GM12878 (cell line): Measurements from ENCODE around the gene MYO15A. TPM values are rescaled to one million over a fixed set of nuclear protein-coding genes. Genes with fewer than 3 reads are reported as not detected.

Experiments
- ATAC-seq: fragments of 200-7000 bp; cut with Tn5 transposase; 3 replicates; pipeline ENCODE4 v1.9.1; 2020; ENCODE audit warnings: mild to moderate bottlenecking, moderate library complexity
- BruUV-seq: library from RNA; stranded (reverse); fragments of 400-500 nt; replicated peaks from 2 replicates; lab custom pipeline; 2021; lab: Mats Ljungman, UMichigan
- CTCF ChIA-PET: fragments of 300-600 bp; sonication (Branson Sonifier 250); formaldehyde crosslinking; extraction: SDS; loops from one replicate; lab custom pipeline; 2021; ENCODE audit warnings: inconsistent platforms; lab: Yijun Ruan, JAX
- POLR2A ChIA-PET: fragments of 350-600 bp; formaldehyde crosslinking; extraction: SDS; loops from one replicate; lab custom pipeline; 2021; ENCODE audit warnings: inconsistent platforms; lab: Charles Lee
- RAD21 ChIA-PET: fragments of 300-600 bp; sonication (Branson Sonifier 250); formaldehyde crosslinking; loops from one replicate; lab custom pipeline; 2023; ENCODE audit warnings: antibody characterized with exemption; ENCODE audit not compliant: unreplicated experiment; lab: Charles Lee
- SMC1A ChIA-PET: fragments of 300-600 bp; sonication (Branson Sonifier 250); formaldehyde crosslinking; loops from one replicate; lab custom pipeline; 2023; ENCODE audit not compliant: unreplicated experiment, uncharacterized antibody; lab: Charles Lee
- DNase-seq: peaks from one replicate; pipeline ENCODE4 v3.0.0-alpha.2; 2011; ENCODE audit warnings: low read depth, low spot score
- FAIRE-seq: peaks from 3 replicates; lab custom pipeline; 2011; peaks lifted over from hg19 to GRCh38; lab: Jason Lieb, UNC
- H2AFZ ChIP-seq: 2 replicates; pipeline ENCODE4 v1.6.0; 2011; ENCODE audit warnings: low read depth, low read length, control low read depth; ENCODE audit not compliant: control insufficient read depth
- H3K27ac ChIP-seq: 2 replicates; pipeline ENCODE4 v1.5.1; 2011; ENCODE audit warnings: control low read depth; ENCODE audit not compliant: control insufficient read depth, insufficient read depth
- H3K27me3 ChIP-seq, 2 experiments: replicated peaks in 1 of 2; 2 replicates each; pipeline versions ENCODE4 v1.6.0 to v1.6.1; 2011; ENCODE audit warnings: low read length in 1 of 2; ENCODE audit not compliant: control insufficient read depth in 2 of 2, insufficient read depth in 2 of 2
- H3K36me3 ChIP-seq, 2 experiments: 2 replicates each; pipeline ENCODE4 v1.5.1; 2011; ENCODE audit warnings: low read length in 1 of 2; ENCODE audit not compliant: control insufficient read depth in 2 of 2, insufficient read depth in 2 of 2
- H3K4me1 ChIP-seq: 2 replicates; pipeline ENCODE4 v1.6.1; 2011; ENCODE audit warnings: mild to moderate bottlenecking, low read length, moderate library complexity, mixed read lengths; ENCODE audit not compliant: control insufficient read depth, insufficient read depth
- H3K4me2 ChIP-seq: 2 replicates; pipeline ENCODE4 v1.6.0; 2011; ENCODE audit warnings: control low read depth; ENCODE audit not compliant: control insufficient read depth, insufficient read depth
- H3K4me3 ChIP-seq: fragments of 200-600 bp; sonication (generic); 2 replicates; pipeline ENCODE4 v1.5.1; 2016
- H3K79me2 ChIP-seq: 2 replicates; pipeline ENCODE4 v1.6.0; 2011; ENCODE audit warnings: low read length; ENCODE audit not compliant: control insufficient read depth, insufficient read depth
- H3K9ac ChIP-seq: 2 replicates; pipeline ENCODE4 v1.8.0; 2011; ENCODE audit warnings: low read length, control low read depth, mixed read lengths; ENCODE audit not compliant: control insufficient read depth, insufficient read depth
- H3K9me3 ChIP-seq: replicated peaks from 3 replicates; pipeline ENCODE4 v1.5.1; 2011; ENCODE audit warnings: mild to moderate bottlenecking, low read length; ENCODE audit not compliant: control insufficient read depth, insufficient read depth
- H4K20me1 ChIP-seq: 2 replicates; pipeline ENCODE4 v1.6.0; 2011; ENCODE audit not compliant: control insufficient read depth, insufficient read depth
- HDAC2 ChIP-seq: fragments of 200-600 bp; sonication (generic); IDR thresholded peaks from 2 replicates; pipeline ENCODE4 v1.6.1; 2017
- IKZF1 ChIP-seq: fragments of 450-650 bp; conservative IDR thresholded peaks from 2 replicates; pipeline ENCODE4 v1.6.1; 2017; ENCODE audit warnings: antibody characterized with exemption, mild to moderate bottlenecking
- IRF5 ChIP-seq: fragments of 450-650 bp; IDR thresholded peaks from 2 replicates; pipeline ENCODE4 v1.6.1; 2017; ENCODE audit warnings: borderline replicate concordance
- RAD21 ChIP-seq: IDR thresholded peaks from 2 replicates; pipeline ENCODE4 v1.6.1; 2011; ENCODE audit warnings: mild to moderate bottlenecking, low read depth, low read length, moderate library complexity; ENCODE audit not compliant: insufficient read depth
- RAD51 ChIP-seq: fragments of 450-650 bp; IDR thresholded peaks from 2 replicates; pipeline ENCODE4 v1.6.1; 2016; ENCODE audit warnings: moderate library complexity, mild to moderate bottlenecking, inconsistent platforms
- SMAD5 ChIP-seq: IDR thresholded peaks from 2 replicates; pipeline ENCODE4 v1.6.1; 2016; ENCODE audit warnings: antibody characterized with exemption, low read depth
- TBL1XR1 ChIP-seq: IDR thresholded peaks from 2 replicates; pipeline ENCODE4 v1.6.1; 2012; ENCODE audit warnings: low read depth, low read length, improper control_type of control experiment
- YY1 ChIP-seq: IDR thresholded peaks from 2 replicates; pipeline ENCODE4 v1.6.1; 2011; ENCODE audit warnings: low read depth, mild to moderate bottlenecking, low read length
- WGBS: methylation state at CpG from one replicate; pipeline ENCODE4 v1.1.6; 2016; ENCODE audit warnings: low lambda C conversion rate; ENCODE audit not compliant: insufficient replicate concordance, insufficient coverage; ENCODE audit errors: missing lambda C conversion rate; 5-methylcytosine and 5-hydroxymethylcytosine counted together
- in situ Hi-C: fragments of 300-500 bp; cut with MboI; formaldehyde crosslinking; loops from 9 replicates; pipeline ENCODE4 v1.14.3; 2018; ENCODE audit warnings: mixed read lengths
- intact Hi-C: fragments of 100-400 bp; cut with micrococcal nuclease; formaldehyde crosslinking; loops from one replicate; pipeline ENCODE4 v1.14.2; 2022; ENCODE audit not compliant: unreplicated experiment
- polyA plus RNA-seq, 11 experiments: library from polyadenylated mRNA; depleted of rRNA in 4 of 11; unstranded in 6 of 11; stranded (reverse) in 5 of 11; fragments of >200 nt; fragmentation: Nextera tagmentation in 4 of 11; fragmentation: Illumina TruSeq in 1 of 11; extraction: Ambion mirVana in 4 of 11; extraction: Trizol in 1 of 11; gene quantifications; 1 replicate in 1 of 11; 2 replicates in 10 of 11; pipeline versions ENCODE4 v1.2.1 to v1.2.3, GENCODE V29; 2011 to 2016; ENCODE audit warnings: inconsistent platforms in 2 of 11, missing spikeins in 2 of 11, low read depth in 1 of 11
- total RNA-seq, 4 experiments: library from RNA; depleted of rRNA in 3 of 4; stranded (reverse); fragments of >200 nt in 3 of 4; fragmentation: Illumina TruSeq in 1 of 4; extraction: Trizol in 1 of 4; gene quantifications; 2 replicates each; pipeline versions ENCODE4 v1.2.1 to v1.2.3, GENCODE V29; 2013 to 2021
- TF ChIP-seq, protein P1 (sequence below): fragments of 450-650 bp; IDR thresholded peaks from 2 replicates; pipeline ENCODE4 v1.6.1; 2016; ENCODE audit warnings: mild to moderate bottlenecking
- TF ChIP-seq, protein P2 (sequence below): fragments of 450-650 bp; formaldehyde crosslinking; IDR thresholded peaks from 2 replicates; pipeline ENCODE4 v1.4.0; 2020; ENCODE audit warnings: mild to moderate bottlenecking, moderate library complexity
- TF ChIP-seq, protein P3 (sequence below): fragments of 450-650 bp; IDR thresholded peaks from 2 replicates; pipeline ENCODE4 v1.6.1; 2017; ENCODE audit warnings: mild to moderate bottlenecking

MYO15A gene
- total and polyA plus RNA-seq, 10 of the 15 experiments (the other 5 are each of a cell fraction or from before 2014, with no cell fraction given), result 0.03 to 0.77 (median 0.21) TPM; not detected in 4

DNA sequence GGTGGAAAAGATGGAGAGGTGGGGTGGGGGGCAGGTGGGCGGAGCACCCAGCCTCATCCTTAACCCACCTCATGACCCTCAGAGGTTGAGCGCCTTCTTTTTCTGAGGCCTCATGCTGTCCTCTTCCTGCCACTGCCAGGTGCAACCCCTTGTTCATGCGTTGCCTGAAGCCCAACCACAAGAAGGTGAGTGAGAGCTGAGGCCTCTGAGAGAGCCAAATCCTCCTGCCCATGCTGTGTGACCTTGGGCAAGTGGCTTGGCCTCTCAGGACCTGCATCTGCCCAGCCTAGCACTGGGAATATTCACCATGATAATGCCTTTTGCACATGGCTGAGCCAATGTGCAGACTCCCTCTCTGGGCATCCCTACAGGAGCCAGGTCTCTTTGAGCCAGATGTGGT lies 32.1 kb downstream of the MYO15A start:
- in situ Hi-C loops, result no loop called here

More for the DNA sequence above, 32.1 kb downstream of the MYO15A start:
- 40% methylated on average over 3 of the region's 3 CpGs for WGBS
- no peak overlapping the region for H2AFZ ChIP-seq
- H3K79me2 ChIP-seq, result no peaks in the 10 kb centered on the region
- CTCF ChIA-PET, result interaction anchor here (1.1 to 4.8 kb wide), 4 partner anchors 21 to 76 kb away, joined by 3 to 43 read pairs (median 24); partner anchors contain the start of gene ALKBH5
- POLR2A ChIA-PET, result interaction anchor here (1.0 kb wide), 1 partner anchor 42 kb away, joined by 3 read pairs; no protein-coding TSS in a partner anchor
- no peak for ATAC-seq
- TF ChIP-seq RAD51 (no peak), TBL1XR1 (no peak), IRF5 (no peak), SMAD5 (no peak), RAD21 (no peak), YY1 (no peak), HDAC2 (no peak), IKZF1 (no peak)
- TF ChIP-seq, protein P1, sequence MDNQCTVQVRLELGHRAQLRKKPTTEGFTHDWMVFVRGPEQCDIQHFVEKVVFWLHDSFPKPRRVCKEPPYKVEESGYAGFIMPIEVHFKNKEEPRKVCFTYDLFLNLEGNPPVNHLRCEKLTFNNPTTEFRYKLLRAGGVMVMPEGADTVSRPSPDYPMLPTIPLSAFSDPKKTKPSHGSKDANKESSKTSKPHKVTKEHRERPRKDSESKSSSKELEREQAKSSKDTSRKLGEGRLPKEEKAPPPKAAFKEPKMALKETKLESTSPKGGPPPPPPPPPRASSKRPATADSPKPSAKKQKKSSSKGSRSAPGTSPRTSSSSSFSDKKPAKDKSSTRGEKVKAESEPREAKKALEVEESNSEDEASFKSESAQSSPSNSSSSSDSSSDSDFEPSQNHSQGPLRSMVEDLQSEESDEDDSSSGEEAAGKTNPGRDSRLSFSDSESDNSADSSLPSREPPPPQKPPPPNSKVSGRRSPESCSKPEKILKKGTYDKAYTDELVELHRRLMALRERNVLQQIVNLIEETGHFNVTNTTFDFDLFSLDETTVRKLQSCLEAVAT, result no peak
- TF ChIP-seq, protein P2, sequence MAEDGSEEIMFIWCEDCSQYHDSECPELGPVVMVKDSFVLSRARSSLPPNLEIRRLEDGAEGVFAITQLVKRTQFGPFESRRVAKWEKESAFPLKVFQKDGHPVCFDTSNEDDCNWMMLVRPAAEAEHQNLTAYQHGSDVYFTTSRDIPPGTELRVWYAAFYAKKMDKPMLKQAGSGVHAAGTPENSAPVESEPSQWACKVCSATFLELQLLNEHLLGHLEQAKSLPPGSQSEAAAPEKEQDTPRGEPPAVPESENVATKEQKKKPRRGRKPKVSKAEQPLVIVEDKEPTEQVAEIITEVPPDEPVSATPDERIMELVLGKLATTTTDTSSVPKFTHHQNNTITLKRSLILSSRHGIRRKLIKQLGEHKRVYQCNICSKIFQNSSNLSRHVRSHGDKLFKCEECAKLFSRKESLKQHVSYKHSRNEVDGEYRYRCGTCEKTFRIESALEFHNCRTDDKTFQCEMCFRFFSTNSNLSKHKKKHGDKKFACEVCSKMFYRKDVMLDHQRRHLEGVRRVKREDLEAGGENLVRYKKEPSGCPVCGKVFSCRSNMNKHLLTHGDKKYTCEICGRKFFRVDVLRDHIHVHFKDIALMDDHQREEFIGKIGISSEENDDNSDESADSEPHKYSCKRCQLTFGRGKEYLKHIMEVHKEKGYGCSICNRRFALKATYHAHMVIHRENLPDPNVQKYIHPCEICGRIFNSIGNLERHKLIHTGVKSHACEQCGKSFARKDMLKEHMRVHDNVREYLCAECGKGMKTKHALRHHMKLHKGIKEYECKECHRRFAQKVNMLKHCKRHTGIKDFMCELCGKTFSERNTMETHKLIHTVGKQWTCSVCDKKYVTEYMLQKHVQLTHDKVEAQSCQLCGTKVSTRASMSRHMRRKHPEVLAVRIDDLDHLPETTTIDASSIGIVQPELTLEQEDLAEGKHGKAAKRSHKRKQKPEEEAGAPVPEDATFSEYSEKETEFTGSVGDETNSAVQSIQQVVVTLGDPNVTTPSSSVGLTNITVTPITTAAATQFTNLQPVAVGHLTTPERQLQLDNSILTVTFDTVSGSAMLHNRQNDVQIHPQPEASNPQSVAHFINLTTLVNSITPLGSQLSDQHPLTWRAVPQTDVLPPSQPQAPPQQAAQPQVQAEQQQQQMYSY (CRISPR knock-in tag), result no peak
- TF ChIP-seq, protein P3, sequence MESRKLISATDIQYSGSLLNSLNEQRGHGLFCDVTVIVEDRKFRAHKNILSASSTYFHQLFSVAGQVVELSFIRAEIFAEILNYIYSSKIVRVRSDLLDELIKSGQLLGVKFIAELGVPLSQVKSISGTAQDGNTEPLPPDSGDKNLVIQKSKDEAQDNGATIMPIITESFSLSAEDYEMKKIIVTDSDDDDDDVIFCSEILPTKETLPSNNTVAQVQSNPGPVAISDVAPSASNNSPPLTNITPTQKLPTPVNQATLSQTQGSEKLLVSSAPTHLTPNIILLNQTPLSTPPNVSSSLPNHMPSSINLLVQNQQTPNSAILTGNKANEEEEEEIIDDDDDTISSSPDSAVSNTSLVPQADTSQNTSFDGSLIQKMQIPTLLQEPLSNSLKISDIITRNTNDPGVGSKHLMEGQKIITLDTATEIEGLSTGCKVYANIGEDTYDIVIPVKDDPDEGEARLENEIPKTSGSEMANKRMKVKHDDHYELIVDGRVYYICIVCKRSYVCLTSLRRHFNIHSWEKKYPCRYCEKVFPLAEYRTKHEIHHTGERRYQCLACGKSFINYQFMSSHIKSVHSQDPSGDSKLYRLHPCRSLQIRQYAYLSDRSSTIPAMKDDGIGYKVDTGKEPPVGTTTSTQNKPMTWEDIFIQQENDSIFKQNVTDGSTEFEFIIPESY, result no peak
- no peak overlapping the region for H3K4me2 ChIP-seq
- no peaks in the 10 kb centered on the region for H3K9me3 ChIP-seq
- H4K20me1 ChIP-seq, result no peaks in the 10 kb centered on the region
- RAD21 ChIA-PET, result interaction anchor here (0.6 to 4.3 kb wide), 7 partner anchors 29 to 76 kb away, joined by 3 to 28 read pairs (median 4); no protein-coding TSS in a partner anchor
- DNase-seq, result no peak
- no peaks in the 10 kb centered on the region for H3K27me3 ChIP-seq
- no TSS peak for BruUV-seq
- H3K4me3 ChIP-seq, result no peak overlapping the region
- no peak overlapping the region for H3K9ac ChIP-seq
- intact Hi-C loops, result loop anchor here (2.0 kb wide), 2 partner anchors 46 to 76 kb away; no protein-coding TSS in a partner anchor
- no peaks in the 10 kb centered on the region for H3K4me1 ChIP-seq
- SMC1A ChIA-PET, result interaction anchor here (0.7 to 2.1 kb wide), 4 partner anchors 44 to 78 kb away, joined by 3 to 9 read pairs (median 4); no protein-coding TSS in a partner anchor
- H3K36me3 ChIP-seq, result no peaks in the 10 kb centered on the region
- FAIRE-seq, result no peak
- no peak overlapping the region for H3K27ac ChIP-seq
